22Rv1 (cell line): Measurements from ENCODE around the gene NINJ2.

Experiments used
- CTCF ChIP-seq: fragments of 450-650 bp; IDR thresholded peaks from 2 replicates; pipeline ENCODE4 v1.5.1; 2017; ENCODE audit warnings: mild to moderate bottlenecking
- ZFX ChIP-seq: fragments of 450-650 bp; IDR thresholded peaks from 2 replicates; pipeline ENCODE4 v1.6.1; 2017; ENCODE audit warnings: antibody characterized with exemption, borderline replicate concordance

GRCh38 chr12:630656-631632, 32.3 kb downstream of the NINJ2 start:
- TF ChIP-seq CTCF (no peak), ZFX (no peak)
